NCI-H128 (cell line): ENCODE results near the gene SHTN1.

Experiments
- DNase-seq: peaks from one replicate; lab custom pipeline; 2025; ENCODE audit not compliant: unreplicated experiment; lab: John Stamatoyannopoulos, UW

SHTN1 gene

DNA sequence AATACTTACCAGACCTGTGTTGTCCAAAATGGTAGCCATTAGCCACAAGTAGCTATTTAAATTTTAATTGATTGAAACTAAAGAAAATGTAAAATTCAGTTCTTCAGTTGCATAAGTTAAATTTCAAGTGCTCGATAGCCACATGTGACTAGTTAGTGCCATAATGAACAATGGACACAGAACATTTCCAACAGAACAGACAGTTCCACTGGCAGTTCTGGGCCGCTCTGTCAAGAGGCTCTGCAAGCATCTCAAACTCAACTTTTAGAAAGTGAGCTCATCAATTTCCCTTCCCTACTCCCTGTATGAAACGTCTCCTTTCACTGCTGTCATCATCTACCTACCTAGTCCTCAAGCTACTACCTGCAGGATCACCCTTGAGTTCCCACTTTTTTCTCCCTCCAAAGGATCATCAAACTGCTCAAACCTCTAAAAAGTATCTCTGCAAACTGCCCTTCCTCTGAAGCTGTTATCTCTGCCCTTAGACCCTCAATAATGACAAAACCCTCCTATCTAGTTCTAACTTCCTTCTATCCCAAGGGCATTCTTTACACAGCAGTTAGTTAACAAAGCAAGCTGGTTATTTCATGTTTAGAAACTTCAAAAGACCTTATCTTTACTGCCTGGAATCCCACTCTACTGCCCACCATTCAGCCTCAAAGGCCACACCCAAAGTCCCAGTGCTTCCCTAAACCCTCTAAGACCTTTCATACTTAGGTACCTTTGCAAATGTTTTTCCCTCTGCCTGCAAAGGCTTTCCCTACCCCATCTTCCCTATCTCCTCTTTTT, 20.6 kb downstream of the SHTN1 start:
- no peak for DNase-seq

DNA sequence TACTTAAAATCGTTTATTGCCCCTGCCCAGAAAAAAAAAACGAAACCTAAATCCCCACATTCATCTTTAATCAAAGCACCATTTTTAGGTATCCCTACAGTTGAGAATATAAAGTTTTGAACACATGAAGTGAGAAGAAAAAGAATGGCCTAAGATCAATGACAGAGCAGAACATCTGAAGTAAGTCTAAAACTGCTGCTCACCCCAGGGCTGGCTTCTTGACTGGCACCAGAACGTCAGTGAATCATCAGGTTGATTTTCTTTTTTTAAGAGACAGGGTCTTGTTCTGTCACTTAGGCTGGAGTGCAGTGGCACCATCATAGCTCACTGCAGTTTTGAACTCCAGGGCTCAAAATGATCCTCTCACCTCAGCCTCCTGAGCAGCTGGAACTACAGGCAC, 24.9 kb downstream of the SHTN1 start:
- DNase-seq = no peak

DNA sequence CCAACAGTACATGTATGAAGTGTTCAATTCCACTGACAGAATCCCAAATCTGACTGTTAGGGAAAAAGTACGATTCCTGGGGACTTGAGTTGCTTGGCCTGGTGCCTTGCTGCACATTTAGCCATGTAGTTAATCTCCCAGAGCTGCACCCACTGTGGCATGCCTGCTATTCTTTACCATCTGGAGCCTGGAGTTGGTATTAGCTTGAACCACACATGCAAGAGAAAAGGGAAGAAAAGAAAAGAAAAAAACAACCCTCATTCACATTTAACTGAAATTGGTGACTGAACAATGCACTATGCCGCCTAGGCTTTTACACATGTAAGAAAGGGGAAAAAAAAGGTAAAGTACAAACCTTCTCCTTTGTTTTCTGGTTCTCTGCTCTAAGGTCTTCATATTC, 26.1 kb downstream of the SHTN1 start:
- DNase-seq = no peak

DNA sequence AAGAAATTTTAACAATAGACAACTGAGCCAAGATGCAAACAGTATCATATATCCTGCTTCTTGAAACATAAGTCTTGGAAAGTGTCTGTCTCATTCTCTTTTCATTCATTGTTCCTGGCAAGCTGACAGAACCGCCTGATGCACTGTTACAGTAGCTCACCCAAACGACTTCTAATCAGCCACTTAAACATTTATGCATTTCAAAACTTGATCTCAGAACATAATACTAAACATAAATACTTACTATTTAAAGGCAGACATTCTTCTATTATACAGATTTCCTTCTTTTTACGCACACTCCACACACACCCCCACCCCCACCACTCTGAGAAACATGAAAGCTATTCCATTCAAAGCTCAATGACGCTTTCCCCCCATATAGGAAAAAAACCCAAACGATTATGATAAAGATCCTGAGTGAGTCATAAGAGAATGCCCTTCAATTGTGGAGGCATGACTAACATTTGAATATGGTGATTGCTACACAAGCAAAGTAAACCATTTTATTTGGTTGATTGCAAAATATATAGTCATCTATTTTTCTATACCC, 30.5 kb downstream of the SHTN1 start:
- DNase-seq = no peak

DNA sequence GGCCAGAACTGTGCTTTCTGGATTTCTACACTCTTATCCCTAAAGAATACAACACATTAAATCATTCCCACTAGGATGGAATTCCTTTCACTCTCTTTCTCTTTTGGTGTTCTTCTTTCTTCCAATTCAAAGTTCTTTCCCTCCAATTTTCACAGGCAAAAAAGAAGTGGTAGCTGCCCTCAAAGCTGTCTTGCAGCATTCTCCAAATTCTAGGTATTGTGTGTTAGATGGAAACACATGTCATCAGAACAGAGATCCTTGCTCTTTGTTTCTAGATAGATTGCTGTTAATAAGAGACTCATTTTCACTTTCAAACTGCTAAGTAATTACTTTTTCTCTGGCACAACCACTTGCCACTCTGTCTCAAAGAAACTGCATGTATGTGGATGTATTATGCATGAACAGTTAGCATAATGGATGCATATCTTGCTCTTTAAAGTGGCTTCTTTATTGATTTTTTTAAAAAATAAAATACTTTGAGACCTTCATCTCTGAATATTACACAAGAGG, 31.0 kb downstream of the SHTN1 start:
- DNase-seq = no peak

DNA sequence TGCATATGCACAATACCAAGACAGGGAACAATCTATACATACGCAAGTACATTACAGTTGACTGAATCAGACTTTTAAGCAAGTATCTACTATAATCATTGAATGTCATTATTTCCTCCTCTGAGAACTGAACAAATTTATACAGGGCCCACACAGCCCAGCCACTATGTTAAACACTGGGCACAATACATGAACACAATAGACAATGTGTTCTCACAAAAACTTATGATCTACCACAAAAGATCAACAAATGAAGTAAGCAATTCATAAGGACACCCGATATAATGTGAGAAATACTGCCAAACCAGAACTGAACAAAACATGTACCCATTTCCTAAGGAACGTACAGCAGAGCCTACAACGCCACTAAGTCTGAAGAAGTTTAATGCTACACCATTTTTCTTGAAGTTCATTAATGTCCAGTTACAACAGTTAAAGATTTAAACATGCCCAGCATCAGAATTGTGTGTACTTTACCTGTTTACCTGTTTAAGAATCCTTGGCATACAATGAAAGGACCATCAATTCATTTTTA, 31.5 kb downstream of the SHTN1 start:
- no peak for DNase-seq

DNA sequence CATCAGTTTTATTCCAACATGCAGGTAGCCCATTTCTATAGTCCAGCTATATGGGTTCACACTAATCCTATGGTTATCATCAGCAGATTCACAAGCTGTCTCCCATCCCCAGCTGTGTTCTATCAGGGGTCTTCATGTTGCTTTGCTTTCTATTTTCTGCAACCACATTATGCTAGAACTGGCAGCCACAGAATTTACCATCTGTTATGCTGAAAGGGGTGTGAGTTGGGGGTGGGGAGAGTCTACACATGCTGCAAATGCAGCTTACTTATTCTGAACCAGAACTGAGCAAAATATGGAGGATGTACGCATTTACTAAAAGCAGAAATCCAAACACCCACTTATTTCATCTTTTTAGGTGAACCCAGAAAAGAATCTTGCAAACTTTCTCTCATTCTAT, 32.9 kb downstream of the SHTN1 start:
- DNase-seq = no peak

DNA sequence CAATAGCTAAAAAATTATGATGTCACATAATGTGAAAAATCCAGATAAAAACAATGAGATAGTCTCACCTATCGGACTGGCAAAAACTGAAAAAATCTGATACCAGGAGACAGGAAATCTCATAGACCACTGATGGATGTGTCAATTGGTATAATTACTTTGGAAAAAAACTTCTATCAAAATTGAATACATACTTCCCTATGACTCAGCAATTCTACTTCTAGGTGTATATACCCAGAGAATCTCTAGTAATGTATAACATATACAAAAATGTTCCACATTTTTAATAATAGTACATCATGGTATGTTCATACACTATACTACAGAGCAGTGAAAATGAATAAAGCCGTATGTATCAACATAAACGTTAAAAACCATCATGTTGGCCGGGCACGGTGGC, 34.9 kb downstream of the SHTN1 start:
- DNase-seq = no peak

DNA sequence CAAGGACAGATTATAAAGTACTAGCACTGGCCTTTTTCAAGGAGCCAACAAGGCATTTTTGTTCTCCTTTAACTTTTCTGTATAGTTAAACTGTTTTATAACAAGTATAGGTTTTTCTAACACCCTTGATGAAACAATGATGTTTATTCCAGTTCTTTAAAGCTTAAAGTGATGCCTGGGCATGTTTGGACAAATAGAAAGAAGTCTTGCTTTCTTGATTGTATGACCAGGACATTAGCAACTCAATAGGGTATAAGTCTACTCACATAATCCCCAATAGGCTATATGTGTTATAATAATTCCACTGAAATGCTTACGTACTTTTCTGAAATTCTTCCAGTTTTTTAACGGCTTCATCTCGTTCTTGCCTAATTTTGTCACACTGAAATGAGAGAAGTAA, 36.7 kb downstream of the SHTN1 start:
- no peak for DNase-seq

DNA sequence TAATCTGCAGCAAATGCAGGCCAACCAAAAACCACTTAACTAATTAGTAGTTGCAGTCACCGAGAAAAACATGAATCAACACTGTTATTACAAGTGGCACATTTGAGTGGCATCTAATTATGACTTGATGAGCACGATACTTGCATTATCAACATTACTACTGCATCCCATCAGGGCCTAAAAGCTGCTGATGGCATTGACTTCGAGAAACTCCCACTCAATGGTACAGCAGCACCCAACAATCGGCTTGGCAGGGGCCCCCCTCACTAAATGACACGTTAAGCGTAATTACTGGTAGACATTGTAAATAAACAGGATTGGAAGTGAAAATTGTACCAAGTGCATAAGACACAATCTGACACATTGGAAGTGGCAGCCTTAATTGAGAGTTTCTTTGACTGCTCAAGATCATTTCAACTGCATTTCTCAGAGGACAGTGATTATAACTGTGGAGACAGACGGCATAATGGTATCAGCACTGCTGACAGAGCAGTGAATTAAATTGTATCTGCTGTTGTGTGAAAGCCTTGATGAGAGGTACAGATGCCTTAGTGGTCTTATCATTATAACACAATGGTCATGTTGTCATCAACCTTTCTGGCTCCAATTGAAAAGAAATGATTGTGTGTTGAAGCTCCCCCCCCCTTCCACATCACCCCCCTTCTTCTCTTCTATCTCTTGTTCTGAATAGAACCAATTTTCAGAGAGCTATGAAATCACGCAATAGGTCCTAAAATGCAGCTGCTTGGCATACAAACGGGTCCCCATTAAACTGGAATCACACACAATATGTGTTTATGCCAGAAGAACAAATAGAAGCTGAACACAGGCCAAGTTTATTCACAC, 43.4 kb downstream of the SHTN1 start:
- peak; percentile 7 for DNase-seq

DNA sequence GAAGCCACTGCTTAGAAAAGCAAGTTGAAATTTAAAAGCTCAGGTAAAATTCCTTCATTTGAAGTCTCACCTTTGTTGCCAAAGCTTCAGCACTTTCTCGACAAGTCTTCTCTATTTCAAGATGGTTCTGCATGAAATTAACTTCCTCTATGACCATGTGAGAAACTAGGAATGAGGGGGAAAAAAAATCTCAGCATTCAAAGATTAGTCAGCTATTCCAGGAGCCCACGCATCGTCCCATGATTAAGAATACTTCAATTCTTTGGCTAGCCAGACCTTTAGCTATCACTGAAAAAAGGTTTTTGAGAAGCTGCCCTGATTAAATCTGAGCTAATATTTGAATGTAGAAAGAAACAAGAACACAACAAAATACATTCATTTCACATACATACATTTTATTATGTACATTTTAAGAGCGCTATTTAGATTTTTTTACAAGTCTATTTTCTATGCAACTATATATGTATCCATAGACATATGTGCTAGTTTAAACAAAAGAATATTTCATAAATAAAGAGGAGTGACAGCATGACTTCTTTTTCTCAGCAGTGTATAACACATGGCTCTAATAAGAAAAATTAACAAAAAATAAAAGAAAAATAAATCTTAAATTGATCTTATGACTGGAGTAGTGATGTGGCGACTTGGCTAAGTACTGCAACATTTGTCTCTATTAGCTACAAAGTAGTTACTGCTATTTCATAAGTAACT, 44.8 kb downstream of the SHTN1 start:
- no peak for DNase-seq

DNA sequence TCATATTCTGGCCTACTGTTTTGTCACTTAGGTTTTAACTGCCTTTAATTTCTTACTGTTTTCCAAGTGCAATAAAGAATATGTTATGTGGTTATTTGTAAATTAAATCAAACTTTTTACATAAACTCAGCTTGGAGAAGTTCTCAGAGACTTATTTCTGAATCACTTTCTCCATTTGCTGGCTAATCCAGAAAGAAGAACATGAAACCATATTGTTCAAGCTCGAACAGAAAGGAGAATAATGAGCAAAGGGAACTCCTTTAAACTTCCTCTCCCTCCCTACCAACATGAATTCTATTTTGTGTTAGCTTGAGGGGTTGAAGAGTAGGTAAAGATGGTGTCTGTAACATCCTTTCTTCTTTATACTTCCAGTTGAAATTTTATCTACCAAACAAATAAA, 52.3 kb downstream of the SHTN1 start:
- DNase-seq = no peak

DNA sequence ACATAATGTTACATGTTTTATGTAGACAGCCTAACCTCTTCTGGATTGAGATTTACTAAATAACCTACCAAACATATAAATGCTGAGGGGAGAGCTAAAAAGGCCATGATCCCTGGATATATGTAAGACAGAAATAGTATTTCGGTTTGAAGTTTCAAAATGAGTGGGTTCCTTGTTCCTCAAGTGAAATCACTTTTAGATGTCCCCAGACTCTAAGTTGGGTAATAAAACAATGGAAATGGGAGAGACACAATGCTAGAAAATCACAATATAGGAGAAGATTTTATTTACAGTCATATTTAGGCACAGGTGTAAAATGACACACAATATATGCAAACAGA, 56.5 kb downstream of the SHTN1 start:
- DNase-seq = no peak

DNA sequence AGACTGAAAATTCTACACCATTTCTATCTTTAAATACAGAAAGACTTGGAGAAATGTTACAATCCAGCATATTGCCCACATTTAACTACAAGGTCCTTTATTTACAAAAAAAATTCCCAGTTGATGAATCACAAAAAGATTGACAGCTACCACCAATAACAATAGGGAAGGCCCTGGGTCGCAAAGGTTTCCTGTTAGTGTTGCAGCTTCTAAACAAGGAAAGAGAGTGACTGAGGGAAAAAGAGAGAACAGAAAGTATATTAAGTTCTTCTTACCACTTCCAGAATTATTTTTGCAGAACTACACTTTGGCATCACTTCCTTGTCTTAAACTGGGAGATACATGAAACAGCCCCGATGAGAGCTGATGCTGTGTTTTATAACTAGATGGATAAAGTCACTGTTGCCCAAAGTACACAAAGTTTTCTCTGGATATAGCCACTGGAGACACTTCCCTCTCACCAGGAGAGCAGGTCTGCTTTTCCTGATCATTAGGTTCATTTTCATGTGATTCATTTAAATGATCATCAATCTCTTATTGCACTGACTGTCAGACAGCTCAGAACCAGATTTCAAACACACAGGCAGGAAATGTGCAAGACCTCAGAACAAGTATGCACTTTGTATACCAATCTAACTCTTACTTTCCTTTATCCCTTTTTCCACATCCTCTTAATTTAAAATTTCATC, 57.0 kb downstream of the SHTN1 start:
- no peak for DNase-seq

DNA sequence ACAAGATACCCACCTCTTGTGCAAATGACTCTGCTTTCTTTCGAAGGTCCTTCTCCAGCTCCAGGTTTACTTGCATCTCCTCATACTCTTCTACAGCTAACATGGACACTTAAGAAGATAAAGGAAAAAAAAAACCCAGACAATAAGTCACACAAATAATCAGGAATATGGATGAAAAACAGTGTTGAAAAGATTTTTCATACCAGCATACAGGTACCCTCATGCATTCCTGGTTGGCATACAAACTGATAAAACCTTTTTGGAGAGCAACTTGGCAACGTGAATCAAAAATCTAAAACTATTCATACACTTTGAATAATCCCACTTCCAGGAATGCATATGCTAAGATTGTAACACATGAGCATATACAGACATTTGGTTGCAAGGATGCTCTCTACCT, 60.1 kb downstream of the SHTN1 start:
- no peak for DNase-seq

DNA sequence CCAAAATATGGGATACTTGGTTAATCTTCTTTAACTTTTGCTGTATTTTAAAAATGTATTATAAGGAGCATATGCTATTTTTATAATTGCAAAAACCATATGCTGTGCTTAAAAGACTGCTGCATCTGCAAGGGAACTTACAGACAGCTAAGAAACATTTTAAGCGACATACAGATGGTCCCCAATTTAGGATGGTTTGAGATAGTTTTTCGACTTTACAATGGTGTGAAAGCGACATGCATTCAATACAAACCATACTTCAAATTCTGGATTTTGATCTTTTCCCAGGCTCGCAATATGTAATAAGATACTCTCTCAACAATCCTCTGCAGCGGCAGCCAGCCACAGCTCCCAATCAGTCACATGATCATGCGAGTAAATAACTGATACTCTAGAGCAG, 73.2 kb downstream of the SHTN1 start:
- no peak for DNase-seq

DNA sequence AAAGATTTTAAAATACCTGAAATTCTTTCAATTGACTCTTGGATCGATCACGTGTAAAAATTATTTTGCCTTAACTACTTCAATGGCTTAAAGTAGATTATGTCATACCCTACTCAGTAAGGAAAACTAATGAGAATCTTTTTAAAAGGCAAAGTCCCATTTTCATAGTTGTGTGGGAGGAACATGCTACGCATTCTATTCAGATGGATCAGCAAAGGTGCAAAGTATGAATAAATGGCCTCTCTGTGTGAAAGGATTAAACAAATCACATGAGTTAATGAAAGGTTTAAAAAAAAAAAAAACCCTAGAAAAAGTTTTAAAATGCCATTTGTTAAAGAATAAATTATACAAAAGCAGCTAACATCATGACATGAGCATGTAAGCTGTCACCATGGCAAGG, 78.6 kb downstream of the SHTN1 start:
- no peak for DNase-seq

DNA sequence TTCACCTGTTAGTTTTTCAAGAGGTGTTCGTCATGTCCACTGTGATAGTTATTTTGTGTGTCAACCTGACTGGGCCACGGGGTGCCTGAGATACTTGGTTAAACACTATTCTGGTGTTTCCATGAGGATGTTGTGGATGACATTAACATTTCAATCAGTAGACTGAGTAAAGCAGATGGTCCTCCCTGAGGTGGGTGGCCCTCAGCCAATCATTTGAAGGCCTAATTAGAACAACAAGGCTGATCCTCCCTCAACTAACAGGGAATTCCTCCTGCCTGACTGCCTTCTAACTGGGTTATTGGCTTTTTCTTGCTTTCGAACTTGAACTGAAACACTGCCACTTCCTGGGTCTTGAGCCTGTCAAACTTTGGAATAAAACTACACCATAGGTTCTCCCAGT, 79.9 kb downstream of the SHTN1 start:
- DNase-seq = no peak

DNA sequence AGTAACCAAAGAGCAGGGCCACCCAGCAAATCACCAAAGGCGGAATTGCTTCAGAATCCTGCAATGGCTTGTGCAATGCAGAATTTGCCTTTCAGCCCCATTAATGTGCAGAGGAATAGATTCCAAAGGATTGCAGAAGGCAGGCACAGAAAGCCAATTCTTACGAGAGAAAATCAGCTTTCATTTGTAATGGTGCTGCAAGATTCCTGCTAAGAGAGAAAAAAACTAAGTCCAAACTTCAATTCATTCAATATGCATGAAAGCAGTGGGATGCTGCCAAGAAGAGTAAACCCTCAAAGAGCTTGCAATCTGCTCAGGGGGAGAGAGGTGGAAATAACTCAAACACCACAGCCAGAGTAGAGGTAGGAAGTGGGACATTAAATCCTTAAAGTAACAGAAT, 85.3 kb downstream of the SHTN1 start:
- DNase-seq = no peak

DNA sequence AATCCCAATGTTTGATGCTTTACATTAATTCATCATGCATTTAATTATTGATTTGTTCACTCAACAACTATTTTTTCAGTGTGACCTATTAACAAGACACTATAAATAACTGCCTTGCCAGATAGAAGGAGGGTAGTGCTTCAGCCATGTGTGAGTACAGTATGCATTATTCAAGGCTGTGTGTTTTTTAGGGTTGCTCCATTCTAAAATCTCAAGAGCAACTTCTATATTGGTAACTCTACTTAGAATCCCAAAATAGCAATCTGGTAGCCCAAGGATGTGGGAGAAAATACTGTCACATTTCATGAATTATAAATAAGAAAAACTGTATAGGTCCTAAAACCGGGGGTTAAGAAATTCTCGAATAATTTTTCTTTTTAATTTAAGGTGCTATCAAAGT, 85.8 kb downstream of the SHTN1 start:
- no peak for DNase-seq

DNA sequence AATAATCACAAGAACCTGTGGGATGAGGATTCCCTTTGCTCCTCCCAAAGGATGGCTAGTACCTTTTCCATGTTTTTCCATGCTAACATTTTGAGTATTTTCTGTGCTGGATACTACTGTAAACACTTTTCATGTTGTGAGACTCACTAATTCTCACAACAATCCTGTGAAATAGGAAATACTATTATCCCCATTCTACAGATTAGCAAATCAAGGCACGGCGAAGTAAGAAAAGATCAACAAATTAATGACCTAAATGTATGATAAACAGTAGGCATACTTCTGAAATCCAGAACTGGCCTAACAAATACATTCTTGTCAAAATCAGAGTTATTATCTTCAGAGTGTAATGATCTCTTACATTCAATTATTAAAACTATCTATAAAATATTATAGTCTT, 86.4 kb downstream of the SHTN1 start:
- no peak for DNase-seq
